GM23338 (cell line): ENCODE measurements around the gene DNAJC7. TPM values are rescaled to one million over a fixed set of nuclear protein-coding genes. Genes with fewer than 3 reads are reported as not detected.

Experiments used
- ATAC-seq: fragments of 200-7000 bp; cut with Tn5 transposase; 3 replicates; pipeline ENCODE4 v1.9.1; 2020
- DNase-seq: peaks from one replicate; pipeline ENCODE4 v3.0.0-alpha.2; 2015; ENCODE audit warnings: low spot score
- H2AFZ ChIP-seq: fragments of 200-600 bp; sonication (generic); 2 replicates; pipeline ENCODE4 v1.8.0; 2016; ENCODE audit warnings: antibody characterized with exemption, mild to moderate bottlenecking, moderate library complexity
- H3F3A ChIP-seq: fragments of 200-600 bp; sonication (generic); replicated peaks from 2 replicates; pipeline ENCODE4 v1.8.0; 2017; ENCODE audit warnings: antibody characterized with exemption, mixed run types, low read depth
- H3K27ac ChIP-seq: fragments of 200-600 bp; sonication (generic); 2 replicates; pipeline ENCODE4 v1.6.1; 2016; ENCODE audit warnings: low read depth
- H3K27me3 ChIP-seq: fragments of 200-600 bp; sonication (generic); 2 replicates; pipeline ENCODE4 v1.8.0; 2016; ENCODE audit warnings: mild to moderate bottlenecking, mixed run types, moderate library complexity; ENCODE audit not compliant: insufficient read depth
- H3K36me3 ChIP-seq: fragments of 200-600 bp; sonication (generic); 2 replicates; pipeline ENCODE4 v1.8.0; 2016; ENCODE audit warnings: mild to moderate bottlenecking; ENCODE audit not compliant: insufficient read depth
- H3K4me1 ChIP-seq: fragments of 200-600 bp; sonication (generic); 2 replicates; pipeline ENCODE4 v1.8.0; 2016; ENCODE audit warnings: mild to moderate bottlenecking, moderate library complexity; ENCODE audit not compliant: insufficient read depth
- H3K4me2 ChIP-seq: fragments of 200-600 bp; sonication (generic); 2 replicates; pipeline ENCODE4 v1.7.1; 2017; ENCODE audit warnings: mixed run types
- H3K4me3 ChIP-seq: fragments of 200-600 bp; sonication (generic); 2 replicates; pipeline ENCODE4 v1.6.1; 2016; ENCODE audit warnings: mixed run types
- H3K79me2 ChIP-seq: fragments of 200-600 bp; sonication (generic); replicated peaks from 2 replicates; pipeline ENCODE4 v1.8.0; 2017; ENCODE audit warnings: mild to moderate bottlenecking; ENCODE audit not compliant: insufficient read depth
- H3K9me2 ChIP-seq: fragments of 200-600 bp; sonication (generic); 2 replicates; pipeline ENCODE4 v1.8.0; 2017; ENCODE audit not compliant: insufficient read depth
- H4K20me1 ChIP-seq: fragments of 200-600 bp; sonication (generic); replicated peaks from 2 replicates; pipeline ENCODE4 v1.8.0; 2017; ENCODE audit warnings: mild to moderate bottlenecking; ENCODE audit not compliant: insufficient read depth
- H3K27ac Mint-ChIP-seq: 2 replicates; pipeline ENCODE4 v1.8.0; 2020; ENCODE audit warnings: inconsistent platforms, mild to moderate bottlenecking, moderate library complexity, mixed read lengths
- H3K27me3 Mint-ChIP-seq: 3 replicates; pipeline ENCODE4 v1.8.0; 2022; ENCODE audit warnings: low read depth, mild to moderate bottlenecking, moderate library complexity, mixed read lengths, inconsistent platforms; ENCODE audit not compliant: insufficient read depth, poor library complexity
- H3K36me3 Mint-ChIP-seq: 3 replicates; pipeline ENCODE4 v1.8.0; 2021; ENCODE audit warnings: low read depth, mild to moderate bottlenecking, inconsistent platforms, moderate library complexity, mixed read lengths
- H3K4me1 Mint-ChIP-seq: 3 replicates; pipeline ENCODE4 v1.8.0; 2020; ENCODE audit warnings: mild to moderate bottlenecking, inconsistent platforms, mixed read lengths
- H3K4me3 Mint-ChIP-seq: 3 replicates; pipeline ENCODE4 v1.8.0; 2021; ENCODE audit warnings: moderate library complexity, mild to moderate bottlenecking, inconsistent platforms, mixed read lengths
- H3K9me3 Mint-ChIP-seq: 3 replicates; pipeline ENCODE4 v1.8.0; 2020; ENCODE audit warnings: moderate library complexity, mild to moderate bottlenecking, inconsistent platforms, mixed read lengths
- CREB1 ChIP-seq: fragments of 250-450 bp; sonication (Bioruptor Pico); IDR thresholded peaks from 2 replicates; pipeline ENCODE4 v1.5.0; 2020; ENCODE audit warnings: low read depth, mild to moderate bottlenecking, moderate library complexity
- JUNB ChIP-seq: IDR thresholded peaks from one replicate; pipeline ENCODE4 v1.6.1; 2016; ENCODE audit warnings: antibody characterized with exemption; ENCODE audit not compliant: unreplicated experiment
- NANOG ChIP-seq: IDR thresholded peaks from 2 replicates; pipeline ENCODE4 v1.6.1; 2016; ENCODE audit warnings: antibody characterized with exemption, borderline replicate concordance
- POLR2AphosphoS5 ChIP-seq: IDR thresholded peaks from 2 replicates; pipeline ENCODE4 v1.6.1; 2016; ENCODE audit warnings: antibody characterized with exemption, low read depth
- REST ChIP-seq: IDR thresholded peaks from one replicate; pipeline ENCODE4 v1.6.1; 2018; ENCODE audit warnings: antibody characterized with exemption; ENCODE audit not compliant: unreplicated experiment
- ZNF114 ChIP-seq: fragments of 250-450 bp; sonication (Bioruptor Pico); IDR thresholded peaks from 2 replicates; pipeline ENCODE4 v1.5.0; 2020; ENCODE audit warnings: mild to moderate bottlenecking, moderate library complexity
- ZNF331 ChIP-seq: fragments of 250-450 bp; sonication (Bioruptor Pico); IDR thresholded peaks from 2 replicates; pipeline ENCODE4 v1.5.0; 2020; ENCODE audit warnings: low read depth, mild to moderate bottlenecking, moderate library complexity
- polyA plus RNA-seq: library from polyadenylated mRNA; unstranded; fragments of >200 nt; fragmentation: Nextera tagmentation; extraction: Ambion mirVana; gene quantifications from 2 replicates; pipeline ENCODE4 v1.2.1, GENCODE V29; 2016
- total RNA-seq: library from RNA; depleted of rRNA; stranded (reverse); fragments of >200 nt; shearing (Covaris generic); gene quantifications from 2 replicates; pipeline ENCODE4 v1.2.3, GENCODE V29; 2014
- TF ChIP-seq, protein P1 (sequence below), 2 experiments: fragments of 200-600 bp in 1 of 2; sonication (generic) in 1 of 2; conservative IDR thresholded peaks; 2 replicates each; pipeline versions ENCODE4 v1.5.1 to v1.6.1; 2016 to 2017; ENCODE audit warnings: antibody characterized with exemption in 2 of 2, low read depth in 2 of 2, mild to moderate bottlenecking in 2 of 2, moderate library complexity in 1 of 2
- TF ChIP-seq, protein P2 (sequence below): IDR thresholded peaks from 2 replicates; pipeline ENCODE4 v1.6.1; 2016; ENCODE audit warnings: antibody characterized with exemption

DNAJC7 gene
- total and polyA plus RNA-seq, 2 experiments from 2014 or later = 139 to 141 TPM

GRCh38 chr17:41935641-41936040 lies 81.6 kb downstream of the DNAJC7 start:
- peaks cover 21% of the 10 kb centered on the region for H3K27me3 Mint-ChIP-seq
- no peaks in the 10 kb centered on the region for H3K9me3 Mint-ChIP-seq
- no peak overlapping the region for H3K4me2 ChIP-seq
- no peak overlapping the region for H3K27ac Mint-ChIP-seq
- H2AFZ ChIP-seq = no peak overlapping the region
- H3K36me3 Mint-ChIP-seq = peaks cover 3% of the 10 kb centered on the region; the same call in 1 of the 3 replicates
- no peaks in the 10 kb centered on the region; the same call in 1 of the 2 replicates for H3F3A ChIP-seq
- no peaks in the 10 kb centered on the region; the same call in 1 of the 2 replicates for H3K4me1 ChIP-seq
- no peak for ATAC-seq
- H3K27ac ChIP-seq = no peak overlapping the region
- no peaks in the 10 kb centered on the region; the same call in 1 of the 2 replicates for H4K20me1 ChIP-seq
- no peaks in the 10 kb centered on the region for H3K79me2 ChIP-seq
- H3K9me2 ChIP-seq = no peaks in the 10 kb centered on the region
- H3K36me3 ChIP-seq = no peaks in the 10 kb centered on the region
- H3K27me3 ChIP-seq = no peaks in the 10 kb centered on the region
- DNase-seq = no peak
- TF ChIP-seq REST = no peak
- no peak for TF ChIP-seq NANOG
- TF ChIP-seq, protein P1, sequence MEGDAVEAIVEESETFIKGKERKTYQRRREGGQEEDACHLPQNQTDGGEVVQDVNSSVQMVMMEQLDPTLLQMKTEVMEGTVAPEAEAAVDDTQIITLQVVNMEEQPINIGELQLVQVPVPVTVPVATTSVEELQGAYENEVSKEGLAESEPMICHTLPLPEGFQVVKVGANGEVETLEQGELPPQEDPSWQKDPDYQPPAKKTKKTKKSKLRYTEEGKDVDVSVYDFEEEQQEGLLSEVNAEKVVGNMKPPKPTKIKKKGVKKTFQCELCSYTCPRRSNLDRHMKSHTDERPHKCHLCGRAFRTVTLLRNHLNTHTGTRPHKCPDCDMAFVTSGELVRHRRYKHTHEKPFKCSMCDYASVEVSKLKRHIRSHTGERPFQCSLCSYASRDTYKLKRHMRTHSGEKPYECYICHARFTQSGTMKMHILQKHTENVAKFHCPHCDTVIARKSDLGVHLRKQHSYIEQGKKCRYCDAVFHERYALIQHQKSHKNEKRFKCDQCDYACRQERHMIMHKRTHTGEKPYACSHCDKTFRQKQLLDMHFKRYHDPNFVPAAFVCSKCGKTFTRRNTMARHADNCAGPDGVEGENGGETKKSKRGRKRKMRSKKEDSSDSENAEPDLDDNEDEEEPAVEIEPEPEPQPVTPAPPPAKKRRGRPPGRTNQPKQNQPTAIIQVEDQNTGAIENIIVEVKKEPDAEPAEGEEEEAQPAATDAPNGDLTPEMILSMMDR (conservative IDR thresholded peaks at IDR 0.05; ENCODE audit: low read depth in 2 of 2) = no peak
- no peak for TF ChIP-seq POLR2AphosphoS5
- no peak for TF ChIP-seq JUNB
- TF ChIP-seq ZNF114 (CRISPR knock-in tag) = no peak
- TF ChIP-seq ZNF331 (CRISPR knock-in tag) = no peak
- no peak for TF ChIP-seq CREB1
- peaks cover 3% of the 10 kb centered on the region for H3K4me1 Mint-ChIP-seq
- no peak overlapping the region for H3K4me3 Mint-ChIP-seq
- no peak overlapping the region for H3K4me3 ChIP-seq

- H3K27me3 ChIP-seq = no peaks in the 10 kb centered on the region
- ATAC-seq = no peak
- no peak overlapping the region for H2AFZ ChIP-seq
- H3K4me1 ChIP-seq = peaks cover 6% of the 10 kb centered on the region; the same call in 1 of the 2 replicates
- no peaks in the 10 kb centered on the region; the same call in 2 of the 3 replicates for H3K9me3 Mint-ChIP-seq
- peaks cover 19% of the 10 kb centered on the region for H3K27me3 Mint-ChIP-seq
- H3K4me3 Mint-ChIP-seq = no peak overlapping the region
- H3K79me2 ChIP-seq = no peaks in the 10 kb centered on the region; the same call in 1 of the 2 replicates
- H3F3A ChIP-seq = peaks cover 3% of the 10 kb centered on the region; the same call in 1 of the 2 replicates
- no peaks in the 10 kb centered on the region; the same call in 2 of the 3 replicates for H3K36me3 Mint-ChIP-seq
- DNase-seq = no peak
- no peaks in the 10 kb centered on the region for H3K9me2 ChIP-seq
- no peak overlapping the region for H3K27ac ChIP-seq
- no peak overlapping the region for H3K4me2 ChIP-seq
- no peak overlapping the region for H3K27ac Mint-ChIP-seq
- peaks cover 14% of the 10 kb centered on the region for H3K4me1 Mint-ChIP-seq
- H3K4me3 ChIP-seq = no peak overlapping the region
- no peaks in the 10 kb centered on the region for H3K36me3 ChIP-seq
- no peaks in the 10 kb centered on the region; the same call in 1 of the 2 replicates for H4K20me1 ChIP-seq
- no peak for TF ChIP-seq ZNF114 (CRISPR knock-in tag)
- TF ChIP-seq, protein P1 (conservative IDR thresholded peaks at IDR 0.05; ENCODE audit: low read depth in 2 of 2) = no peak
- TF ChIP-seq, protein P2, sequence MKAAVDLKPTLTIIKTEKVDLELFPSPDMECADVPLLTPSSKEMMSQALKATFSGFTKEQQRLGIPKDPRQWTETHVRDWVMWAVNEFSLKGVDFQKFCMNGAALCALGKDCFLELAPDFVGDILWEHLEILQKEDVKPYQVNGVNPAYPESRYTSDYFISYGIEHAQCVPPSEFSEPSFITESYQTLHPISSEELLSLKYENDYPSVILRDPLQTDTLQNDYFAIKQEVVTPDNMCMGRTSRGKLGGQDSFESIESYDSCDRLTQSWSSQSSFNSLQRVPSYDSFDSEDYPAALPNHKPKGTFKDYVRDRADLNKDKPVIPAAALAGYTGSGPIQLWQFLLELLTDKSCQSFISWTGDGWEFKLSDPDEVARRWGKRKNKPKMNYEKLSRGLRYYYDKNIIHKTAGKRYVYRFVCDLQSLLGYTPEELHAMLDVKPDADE = no peak
- no peak for TF ChIP-seq JUNB
- TF ChIP-seq POLR2AphosphoS5 = no peak
Measured at GRCh38 chr17:41932816-41933389, 84.3 kb downstream of the DNAJC7 start.
